AG04450 (cell line): ENCODE data around the gene TNS3. TPM values are rescaled to one million over a fixed set of nuclear protein-coding genes. Genes with fewer than 3 reads are reported as not detected.

Experiments
- CTCF ChIA-PET: fragments of 300-600, 350-600 bp; formaldehyde crosslinking; extraction: SDS; loops from one replicate; lab custom pipeline; 2022; ENCODE audit warnings: antibody characterized with exemption, inconsistent platforms; lab: Charles Lee
- POLR2A ChIA-PET: fragments of 350-600 bp; formaldehyde crosslinking; extraction: SDS; loops from one replicate; lab custom pipeline; 2021; ENCODE audit warnings: antibody characterized with exemption, inconsistent platforms; lab: Yijun Ruan, JAX
- DNase-seq: peaks from one replicate; pipeline ENCODE4 v3.0.0-alpha.2; 2011; ENCODE audit warnings: low read depth, low spot score
- H3K27ac ChIP-seq: one replicate; pipeline ENCODE4 v1.5.1; 2012; ENCODE audit warnings: low read depth, low read length, control low read depth
- H3K27me3 ChIP-seq: one replicate; pipeline ENCODE4 v1.6.0; 2012; ENCODE audit warnings: low read length; ENCODE audit not compliant: control insufficient read depth, insufficient read depth
- H3K4me3 ChIP-seq: 2 replicates; pipeline ENCODE4 v1.5.1; 2011; ENCODE audit warnings: mild to moderate bottlenecking, low read depth, low read length, control low read depth
- H3K9me3 ChIP-seq: 2 replicates; pipeline ENCODE4 v1.5.1; 2012; ENCODE audit warnings: low read length; ENCODE audit not compliant: control insufficient read depth, insufficient read depth
- CTCF ChIP-seq: IDR thresholded peaks from 2 replicates; pipeline ENCODE4 v1.5.1; 2011; ENCODE audit warnings: low read depth, low read length, control low read depth, inconsistent platforms
- polyA plus RNA-seq: library from polyadenylated mRNA; depleted of rRNA; stranded (reverse); fragments of >200 nt; gene quantifications from 2 replicates; pipeline ENCODE4 v1.2.3, GENCODE V29; 2011

TNS3 gene
- polyA plus RNA-seq, 1 experiment, result 131 TPM

DNA sequence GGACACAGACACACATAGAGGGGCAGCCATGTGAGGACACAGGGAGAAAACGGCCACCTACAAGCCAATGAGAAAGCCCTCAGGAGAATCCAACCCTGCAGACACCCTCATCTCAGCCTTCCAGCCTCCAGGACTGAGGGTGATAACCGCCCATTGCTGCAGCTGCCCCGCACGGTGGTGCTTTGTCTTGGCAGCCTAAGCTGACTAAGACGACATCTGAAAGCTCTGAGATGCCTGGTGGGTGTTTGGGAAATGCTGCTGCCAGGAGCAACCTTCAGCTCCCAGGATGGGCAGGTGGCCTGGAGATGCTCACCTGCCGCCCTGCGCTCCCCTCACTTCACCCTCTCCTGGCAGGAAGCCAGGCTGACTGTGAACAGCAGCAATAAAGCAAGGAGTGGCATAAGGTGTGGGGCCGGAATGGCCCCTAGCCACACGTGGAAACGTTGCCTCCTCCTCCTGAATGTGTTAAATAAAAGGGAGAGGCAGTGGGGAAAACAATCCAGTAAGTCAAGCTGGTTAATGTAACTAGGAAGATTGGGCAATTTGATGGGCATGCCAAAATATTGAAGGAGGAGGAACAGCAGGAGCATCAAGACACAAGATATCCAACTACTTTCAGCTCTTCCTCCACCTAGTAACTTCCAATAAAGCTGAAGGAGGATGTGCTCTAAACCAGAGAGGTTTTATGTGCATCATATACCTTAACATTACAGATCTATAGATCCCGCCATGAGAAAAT lies 121.5 kb downstream of the TNS3 start:
- Histone ChIP-seq H3K9me3 (peaks cover 3% of the 10 kb centered on the region; the same call in 1 of the 2 replicates), H3K27ac (no peak overlapping the region), H3K27me3 (no peaks in the 10 kb centered on the region), H3K4me3 (no peak overlapping the region)
- DNase-seq, result no peak
- no peak for TF ChIP-seq CTCF
- ChIA-PET CTCF (interaction anchor here (0.8 kb wide), 1 partner anchor 194 kb away, joined by 14 read pairs; no protein-coding TSS in a partner anchor), POLR2A (interaction anchor here (1.2 kb wide), 1 partner anchor 15 kb away, joined by 3 read pairs; no protein-coding TSS in a partner anchor)

- CTCF ChIA-PET, result no interaction called here
- no peak for TF ChIP-seq CTCF
- H3K9me3 ChIP-seq, result peaks cover 3% of the 10 kb centered on the region; the same call in 1 of the 2 replicates
- POLR2A ChIA-PET, result interaction anchor here (0.7 to 1.8 kb wide), 6 partner anchors 8 to 113 kb away, joined by 3 to 11 read pairs (median 4); no protein-coding TSS in a partner anchor
- no peak overlapping the region for H3K4me3 ChIP-seq
- DNase-seq, result no peak
- H3K27ac ChIP-seq, result peak overlapping the region; percentile 83
- no peaks in the 10 kb centered on the region for H3K27me3 ChIP-seq
Observed at GRCh38 chr7:47458486-47458885, 123.4 kb downstream of the TNS3 start.

DNA sequence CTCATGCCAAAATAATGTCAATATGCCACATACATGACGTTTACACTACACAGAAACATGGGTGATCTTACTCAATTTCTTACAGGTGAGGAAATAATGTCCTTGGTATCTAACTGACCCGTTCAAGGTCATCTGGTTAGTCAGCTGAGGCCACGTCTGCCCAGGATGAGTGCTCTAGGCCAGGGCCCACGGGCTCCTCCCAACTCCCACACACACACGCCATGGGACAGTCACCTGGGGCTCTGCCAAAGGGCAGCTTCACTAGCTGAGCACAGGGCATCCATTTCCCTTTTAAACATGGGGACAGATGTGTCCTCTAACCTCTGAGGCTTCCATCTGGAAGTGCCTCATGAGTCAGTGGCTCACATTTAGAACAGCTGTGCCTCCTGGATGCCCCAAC lies 123.9 kb downstream of the TNS3 start:
- H3K9me3 ChIP-seq, result peaks cover 3% of the 10 kb centered on the region; the same call in 1 of the 2 replicates
- H3K27me3 ChIP-seq, result no peaks in the 10 kb centered on the region
- CTCF ChIA-PET, result interaction anchor here (0.7 kb wide), 1 partner anchor 362 kb away, joined by 3 read pairs; no protein-coding TSS in a partner anchor
- TF ChIP-seq CTCF, result no peak
- POLR2A ChIA-PET, result interaction anchor here (0.7 to 1.8 kb wide), 6 partner anchors 8 to 114 kb away, joined by 3 to 11 read pairs (median 4); no protein-coding TSS in a partner anchor
- H3K27ac ChIP-seq, result peak overlapping the region; percentile 85
- peak; percentile 91 for DNase-seq
- no peak overlapping the region for H3K4me3 ChIP-seq

DNA sequence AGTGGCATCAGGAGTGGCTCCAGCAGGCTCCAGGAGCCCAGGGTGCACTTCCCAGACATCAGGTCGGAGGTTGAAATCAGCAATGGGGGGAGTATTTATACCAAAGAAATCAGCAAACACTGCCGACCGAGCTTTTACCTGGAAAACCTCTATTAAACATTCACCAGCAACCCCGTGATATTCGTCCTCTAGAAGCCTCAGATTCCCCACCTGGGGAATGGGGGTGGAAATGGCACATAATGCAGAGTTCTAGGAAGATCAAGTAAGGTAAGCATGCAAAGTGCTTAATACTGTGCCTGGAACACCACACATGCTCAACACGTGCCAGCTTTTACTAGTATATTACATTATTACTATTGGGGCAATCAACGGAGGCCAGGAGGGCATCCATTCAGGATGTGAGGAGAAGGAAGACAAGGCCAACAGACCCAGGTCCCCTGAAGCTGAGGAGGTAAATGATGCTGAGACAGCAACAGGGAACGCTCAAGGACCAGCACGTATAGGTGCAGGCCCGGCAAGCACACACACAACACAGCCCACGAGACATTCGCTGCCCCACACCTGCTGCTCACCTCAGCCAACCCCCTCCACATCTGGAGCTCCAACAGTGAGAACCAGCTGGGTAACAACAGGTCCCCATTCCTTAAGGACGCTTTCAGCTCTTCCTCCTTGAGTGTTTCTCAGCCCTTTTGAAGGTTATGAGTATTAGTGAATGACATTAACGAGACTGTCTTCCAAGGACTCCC lies 125.5 kb downstream of the TNS3 start:
- ChIA-PET CTCF (interaction anchor here (1.6 kb wide), 1 partner anchor 20 kb away, joined by 3 read pairs; no protein-coding TSS in a partner anchor), POLR2A (no interaction called here)
- H3K27ac ChIP-seq, result no peak overlapping the region

More for the DNA sequence above, 125.5 kb downstream of the TNS3 start:
- H3K9me3 ChIP-seq, result peaks cover 3% of the 10 kb centered on the region; the same call in 1 of the 2 replicates
- no peak for TF ChIP-seq CTCF
- no peak for DNase-seq
- H3K4me3 ChIP-seq, result no peak overlapping the region
- H3K27me3 ChIP-seq, result no peaks in the 10 kb centered on the region
